HepG2 (cell line): Measurements from ENCODE around the gene FFAR2. TPM values are rescaled to one million over a fixed set of nuclear protein-coding genes. Genes with fewer than 3 reads are reported as not detected.

Source experiments
- ERF ChIP-seq: IDR thresholded peaks from 2 replicates; pipeline ENCODE4 v1.6.1; 2018; ENCODE audit warnings: missing biosample characterization, missing genetic modification reagents
- GTF3A ChIP-seq: sonication (generic); formaldehyde crosslinking; conservative IDR thresholded peaks from 2 replicates; pipeline ENCODE4 v1.4.0; 2020; ENCODE audit warnings: mild to moderate bottlenecking, missing genetic modification reagents
- HNRNPH1 ChIP-seq: fragments of 200-400 bp; formaldehyde crosslinking; optimal IDR thresholded peaks from 2 replicates; pipeline ENCODE3; 2017; ENCODE audit warnings: mild to moderate bottlenecking, low read depth, low read length
- HOXD1 ChIP-seq: sonication (generic); formaldehyde crosslinking; IDR thresholded peaks from 2 replicates; pipeline ENCODE4 v1.5.0; 2020; ENCODE audit warnings: missing genetic modification reagents
- IKZF1 ChIP-seq: fragments of 450-650 bp; IDR thresholded peaks from 2 replicates; pipeline ENCODE4 v1.7.1; 2016
- MIXL1 ChIP-seq: IDR thresholded peaks from 2 replicates; pipeline ENCODE4 v1.6.1; 2016
- NAIF1 ChIP-seq: sonication (generic); formaldehyde crosslinking; IDR thresholded peaks from 2 replicates; pipeline ENCODE4 v1.5.0; 2020; ENCODE audit warnings: mild to moderate bottlenecking, missing genetic modification reagents, borderline replicate concordance
- PATZ1 ChIP-seq: sonication (generic); formaldehyde crosslinking; IDR thresholded peaks from 2 replicates; pipeline ENCODE4 v1.4.0; 2020; ENCODE audit warnings: missing genetic modification reagents
- THAP9 ChIP-seq: sonication (generic); formaldehyde crosslinking; IDR thresholded peaks from 2 replicates; pipeline ENCODE4; 2020; ENCODE audit warnings: missing genetic modification reagents, mild to moderate bottlenecking, borderline replicate concordance
- ZMYM2 ChIP-seq: sonication (generic); formaldehyde crosslinking; IDR thresholded peaks from 2 replicates; pipeline ENCODE4 v1.8.0; 2022; ENCODE audit warnings: mild to moderate bottlenecking, missing genetic modification reagents
- ZMYM3 ChIP-seq: sonication (generic); formaldehyde crosslinking; IDR thresholded peaks from 2 replicates; pipeline ENCODE4 v1.5.1; 2020; ENCODE audit warnings: mild to moderate bottlenecking, missing genetic modification reagents
- ZNF124 ChIP-seq: sonication (generic); formaldehyde crosslinking; IDR thresholded peaks from 2 replicates; pipeline ENCODE4 v1.4.0; 2020; ENCODE audit warnings: missing genetic modification reagents
- ZNF280D ChIP-seq: sonication (generic); formaldehyde crosslinking; IDR thresholded peaks from 2 replicates; pipeline ENCODE4 v1.5.1; 2020; ENCODE audit warnings: mild to moderate bottlenecking, missing genetic modification reagents
- ZNF335 ChIP-seq: sonication (generic); formaldehyde crosslinking; IDR thresholded peaks from 2 replicates; pipeline ENCODE4 v1.4.0; 2020; ENCODE audit warnings: missing genetic modification reagents
- ZNF383 ChIP-seq: sonication (generic); formaldehyde crosslinking; IDR thresholded peaks from 2 replicates; pipeline ENCODE4 v1.4.0; 2020; ENCODE audit warnings: missing genetic modification reagents, mild to moderate bottlenecking, borderline replicate concordance
- ZNF563 ChIP-seq: sonication (generic); formaldehyde crosslinking; IDR thresholded peaks from 2 replicates; pipeline ENCODE4 v1.8.0; 2022; ENCODE audit warnings: mild to moderate bottlenecking, moderate library complexity, missing genetic modification reagents
- ZNF564 ChIP-seq: sonication (generic); formaldehyde crosslinking; IDR thresholded peaks from 2 replicates; pipeline ENCODE4 v1.8.1; 2023; ENCODE audit warnings: mild to moderate bottlenecking, missing genetic modification reagents
- ZNF567 ChIP-seq: sonication (generic); formaldehyde crosslinking; IDR thresholded peaks from 2 replicates; pipeline ENCODE4 v1.8.1; 2023; ENCODE audit warnings: mild to moderate bottlenecking, missing genetic modification reagents, borderline replicate concordance
- ZNF773 ChIP-seq: sonication (generic); formaldehyde crosslinking; IDR thresholded peaks from 2 replicates; pipeline ENCODE4 v1.4.0; 2020; ENCODE audit warnings: missing genetic modification reagents, borderline replicate concordance
- ZSCAN20 ChIP-seq: sonication (generic); formaldehyde crosslinking; IDR thresholded peaks from 2 replicates; pipeline ENCODE4 v1.4.0; 2020; ENCODE audit warnings: missing genetic modification reagents, mild to moderate bottlenecking, borderline replicate concordance
- ZSCAN9 ChIP-seq: IDR thresholded peaks from 2 replicates; pipeline ENCODE4 v1.6.1; 2016; ENCODE audit warnings: borderline replicate concordance
- polyA plus RNA-seq, 8 experiments: library from polyadenylated mRNA; depleted of rRNA in 3 of 8; stranded (reverse) in 7 of 8; unstranded in 1 of 8; fragments of >200 nt; fragmentation: Illumina TruSeq in 4 of 8; extraction: Trizol in 4 of 8; gene quantifications; 2 replicates each; pipeline versions ENCODE4 v1.2.1 to v1.2.3, GENCODE V29; 2011 to 2016; ENCODE audit warnings: low read depth in 4 of 8, missing spikeins in 1 of 8, mixed read lengths in 1 of 8; ENCODE audit not compliant: insufficient read depth in 1 of 8
- total RNA-seq, 5 experiments: library from RNA; depleted of rRNA; stranded (reverse); fragments of >200 nt; fragmentation: Illumina TruSeq; extraction: Trizol; gene quantifications; 2 replicates each; pipeline ENCODE4 v1.2.3, GENCODE V29; 2016; ENCODE audit warnings: low read depth in 1 of 5
- TF ChIP-seq, protein P1 (sequence below): sonication (generic); formaldehyde crosslinking; IDR thresholded peaks from 2 replicates; pipeline ENCODE4 v1.5.0; 2020; ENCODE audit warnings: missing genetic modification reagents, mild to moderate bottlenecking, borderline replicate concordance

FFAR2 gene
- total and polyA plus RNA-seq, 2 of the 13 experiments (the other 11 are each of a cell fraction or from before 2014, with no cell fraction given): 0.12 TPM; not detected in 1

- TF ChIP-seq ZNF335 (no peak), ZNF383 (CRISPR knock-in tag) (no peak), ERF (no peak), IKZF1 (no peak), MIXL1 (CRISPR knock-in tag) (no peak; the same call in 1 of the 2 replicates), ZNF124 (CRISPR knock-in tag) (no peak), ZMYM2 (CRISPR knock-in tag) (no peak), ZNF563 (CRISPR knock-in tag) (no peak), ZNF564 (CRISPR knock-in tag) (no peak), ZSCAN9 (CRISPR knock-in tag) (peak; percentile 86; the same call in 1 of the 2 replicates), ZNF567 (CRISPR knock-in tag) (no peak), HOXD1 (CRISPR knock-in tag) (no peak), ZNF280D (peak; percentile 30; the same call in 1 of the 2 replicates), NAIF1 (CRISPR knock-in tag) (no peak), GTF3A (CRISPR knock-in tag) (no peak), ZSCAN20 (CRISPR knock-in tag) (no peak), ZNF773 (CRISPR knock-in tag) (no peak), THAP9 (CRISPR knock-in tag) (no peak), HNRNPH1 (no peak), ZMYM3 (CRISPR knock-in tag) (peak; percentile 4; the same call in 1 of the 2 replicates), PATZ1 (CRISPR knock-in tag) (peak; percentile 82)
- TF ChIP-seq, protein P1, sequence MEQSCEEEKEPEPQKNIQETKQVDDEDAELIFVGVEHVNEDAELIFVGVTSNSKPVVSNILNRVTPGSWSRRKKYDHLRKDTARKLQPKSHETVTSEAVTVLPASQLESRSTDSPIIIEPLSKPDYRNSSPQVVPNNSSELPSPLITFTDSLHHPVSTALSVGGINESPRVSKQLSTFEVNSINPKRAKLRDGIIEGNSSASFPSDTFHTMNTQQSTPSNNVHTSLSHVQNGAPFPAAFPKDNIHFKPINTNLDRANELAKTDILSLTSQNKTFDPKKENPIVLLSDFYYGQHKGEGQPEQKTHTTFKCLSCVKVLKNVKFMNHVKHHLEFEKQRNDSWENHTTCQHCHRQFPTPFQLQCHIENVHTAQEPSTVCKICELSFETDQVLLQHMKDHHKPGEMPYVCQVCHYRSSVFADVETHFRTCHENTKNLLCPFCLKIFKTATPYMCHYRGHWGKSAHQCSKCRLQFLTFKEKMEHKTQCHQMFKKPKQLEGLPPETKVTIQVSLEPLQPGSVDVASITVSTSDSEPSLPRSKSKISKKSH (CRISPR knock-in tag): no peak
Observed at GRCh38 chr19:35459414-35460082, 11.5 kb downstream of the FFAR2 start (continued).
